Measurements from ENCODE around the gene MGAM2.

The MGAM2 gene

DNA sequence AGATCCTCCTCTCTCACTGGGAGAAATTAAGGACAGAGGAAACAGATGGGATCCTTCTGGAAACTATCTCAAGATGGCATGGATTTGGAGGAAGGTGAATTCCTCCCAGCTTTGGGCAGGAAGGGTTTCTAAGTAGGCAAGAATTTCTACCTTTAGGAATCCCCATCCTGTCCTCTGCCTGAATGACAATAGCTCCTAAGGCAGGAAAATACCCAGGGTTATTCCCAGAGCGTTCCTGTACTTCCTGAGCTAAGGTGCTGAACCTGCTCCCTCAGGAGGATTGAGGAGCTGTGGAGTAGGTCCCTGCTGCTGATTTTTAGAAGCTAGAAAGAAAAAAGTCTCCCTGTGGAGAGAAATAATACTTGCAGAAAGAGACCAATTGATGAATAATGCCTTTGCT, 568 bp downstream of the MGAM2 start:
- DNase-seq (ENCODE audit: low read depth, low spot score): no peak
- no peak overlapping the region for H3K27ac ChIP-seq

GRCh38 chr7:142114207-142114606, 2.7 kb downstream of the MGAM2 start:
- no peak for DNase-seq (ENCODE audit: low read depth, low spot score)
- no peak overlapping the region for H3K27ac ChIP-seq

DNA sequence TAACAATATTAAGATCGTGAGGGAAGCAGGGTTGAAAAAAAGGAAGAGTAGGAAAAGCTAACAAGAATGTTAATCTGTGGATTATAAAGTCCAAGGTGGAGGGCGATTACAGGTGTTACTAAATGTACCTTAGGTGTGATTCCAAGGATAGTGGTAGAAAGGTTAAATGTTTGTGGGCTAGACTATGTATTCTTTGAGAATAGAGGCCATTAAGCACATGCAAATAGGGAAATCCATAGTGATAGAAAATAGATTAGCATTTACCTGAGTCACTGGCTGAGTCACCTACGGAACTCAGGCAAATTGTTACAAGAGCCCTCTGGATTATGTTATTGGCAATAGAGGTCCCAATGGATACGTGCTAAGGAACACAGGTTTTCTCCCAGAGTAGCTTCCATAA, 9.0 kb downstream of the MGAM2 start:
- DNase-seq (ENCODE audit: low read depth, low spot score): no peak
- no peak overlapping the region for H3K27ac ChIP-seq

GRCh38 chr7:142123184-142123583, 11.7 kb downstream of the MGAM2 start:
- DNase-seq (ENCODE audit: low read depth, low spot score): no peak

GRCh38 chr7:142125256-142125955, 13.9 kb downstream of the MGAM2 start:
- no peak overlapping the region for H3K27ac ChIP-seq
- DNase-seq (ENCODE audit: low read depth, low spot score): no peak

More at GRCh38 chr7:142123184-142123583, 11.7 kb downstream of the MGAM2 start:
- H3K27ac ChIP-seq: no peak overlapping the region

- no peak for DNase-seq (ENCODE audit: low read depth, low spot score)
Observed at GRCh38 chr7:142130267-142130666, 18.7 kb downstream of the MGAM2 start.

GRCh38 chr7:142131439-142132185, 20.1 kb downstream of the MGAM2 start:
- H3K27ac ChIP-seq: no peak overlapping the region
- no peak for DNase-seq (ENCODE audit: low read depth, low spot score)

More at GRCh38 chr7:142130267-142130666, 18.7 kb downstream of the MGAM2 start:
- H3K27ac ChIP-seq: no peak overlapping the region

- no peak overlapping the region for H3K27ac ChIP-seq
- DNase-seq (ENCODE audit: low read depth, low spot score): no peak
Observed at GRCh38 chr7:142133731-142134148, 22.2 kb downstream of the MGAM2 start.

DNA sequence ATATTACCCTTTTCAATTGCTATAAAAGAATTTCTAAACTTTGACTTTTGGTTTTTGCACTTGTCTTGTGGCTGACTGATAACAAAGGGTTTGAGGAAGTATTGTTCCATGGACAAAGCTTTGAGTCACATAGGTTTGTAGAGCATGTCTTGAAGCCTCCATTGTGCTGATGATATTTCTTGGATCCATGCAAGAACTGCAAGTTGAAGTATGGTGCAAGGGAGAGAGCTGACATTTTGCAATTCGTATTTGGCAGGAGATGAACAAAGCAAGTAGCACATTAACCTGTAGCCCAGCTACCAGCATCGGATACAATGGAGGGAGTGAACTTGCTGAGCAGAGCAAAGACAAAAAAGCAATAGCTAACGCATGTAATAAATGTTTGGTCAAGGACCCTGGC, 23.4 kb downstream of the MGAM2 start:
- no peak overlapping the region for H3K27ac ChIP-seq
- DNase-seq (ENCODE audit: low read depth, low spot score): no peak

- DNase-seq (ENCODE audit: low read depth, low spot score): no peak
- no peak overlapping the region for H3K27ac ChIP-seq
Observed at GRCh38 chr7:142138996-142139395, 27.5 kb downstream of the MGAM2 start.

DNA sequence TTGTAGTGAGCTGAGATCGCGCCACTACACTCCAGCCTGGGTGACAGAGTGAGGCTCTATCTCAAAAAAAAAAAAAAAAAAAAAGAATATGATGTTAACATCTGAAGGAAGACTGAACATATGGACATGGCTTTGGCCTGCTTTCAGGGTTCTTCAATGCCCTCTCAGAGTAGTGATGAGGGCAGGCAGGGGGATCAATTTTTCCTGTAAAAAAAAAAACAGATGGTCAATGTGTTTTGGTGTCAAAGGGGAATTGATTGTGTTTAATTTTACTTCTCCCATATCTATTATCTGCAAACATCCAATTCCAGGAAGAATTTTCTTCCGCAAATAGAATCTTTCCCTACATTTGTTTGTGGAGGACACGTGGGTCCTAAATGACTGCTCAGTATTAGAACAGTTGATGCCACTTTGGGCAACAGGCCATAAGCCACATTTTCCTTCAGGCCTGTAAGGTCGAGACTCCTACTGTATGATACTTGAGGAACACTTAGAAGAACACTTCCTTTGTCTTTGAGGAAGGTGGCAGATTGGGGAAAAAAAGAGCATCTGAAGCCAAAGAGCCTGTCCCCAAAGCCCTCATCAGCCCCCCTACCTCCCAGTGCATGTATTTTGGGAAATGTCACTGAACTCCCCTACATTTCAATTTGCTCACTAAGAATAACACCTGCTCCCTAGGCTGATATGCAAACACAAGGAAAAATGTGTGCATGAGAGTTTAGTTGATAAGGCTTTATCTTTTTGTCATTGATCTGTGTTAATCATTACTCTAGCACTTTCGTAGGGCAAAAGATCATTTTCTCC, 28.3 kb downstream of the MGAM2 start:
- H3K27ac ChIP-seq: no peak overlapping the region
- no peak for DNase-seq (ENCODE audit: low read depth, low spot score)

DNA sequence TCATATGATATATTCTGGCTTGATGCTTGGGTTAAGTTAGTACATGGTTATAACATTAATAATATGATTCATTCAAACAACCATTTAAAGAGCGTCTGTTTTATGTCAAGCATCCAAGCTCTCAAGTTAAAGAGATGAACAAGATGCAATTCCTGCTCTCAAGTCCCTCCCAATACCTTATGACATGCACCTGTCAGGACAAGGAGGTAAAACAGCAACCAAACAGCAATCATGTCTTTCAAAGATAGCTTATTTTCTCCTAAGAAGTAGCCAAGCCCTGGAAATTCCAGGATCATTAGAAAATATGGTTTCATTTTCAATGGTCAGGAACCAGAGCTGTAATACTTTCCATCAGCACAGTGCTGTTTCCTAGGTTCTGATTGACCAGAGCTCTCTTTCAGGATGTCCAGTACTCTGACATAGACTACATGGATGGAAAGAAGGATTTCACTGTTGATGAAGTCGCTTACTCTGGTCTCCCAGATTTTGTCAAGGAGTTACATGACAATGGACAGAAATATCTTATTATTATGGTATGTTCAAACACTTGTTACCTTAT, 29.0 kb downstream of the MGAM2 start:
- no peak overlapping the region for H3K27ac ChIP-seq
- DNase-seq (ENCODE audit: low read depth, low spot score): no peak

- no peak for DNase-seq (ENCODE audit: low read depth, low spot score)
- H3K27ac ChIP-seq: no peak overlapping the region
Observed at GRCh38 chr7:142142702-142143101, 31.2 kb downstream of the MGAM2 start.

DNA sequence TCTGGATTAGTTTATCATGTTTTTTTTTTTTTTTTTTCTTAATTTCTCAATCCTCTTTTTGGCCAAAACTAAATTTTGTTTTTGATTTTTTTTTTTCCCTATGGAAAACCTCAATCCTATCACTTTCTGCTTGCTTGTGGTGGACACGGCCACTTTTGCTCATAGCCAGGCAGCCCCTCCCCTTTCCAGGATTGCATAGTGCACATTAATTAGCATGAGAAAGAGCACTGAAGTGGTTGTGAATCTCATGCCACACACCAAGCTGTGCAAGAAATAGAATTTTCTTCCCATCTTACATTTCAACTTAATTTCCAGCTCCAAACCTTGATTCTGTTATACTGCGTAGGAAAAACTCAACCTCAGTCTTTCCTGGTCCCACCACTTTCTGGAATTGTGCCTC, 34.6 kb downstream of the MGAM2 start:
- H3K27ac ChIP-seq: no peak overlapping the region
- no peak for DNase-seq (ENCODE audit: low read depth, low spot score)

GRCh38 chr7:142150356-142150755, 38.8 kb downstream of the MGAM2 start:
- H3K27ac ChIP-seq: no peak overlapping the region
- DNase-seq (ENCODE audit: low read depth, low spot score): no peak

- DNase-seq (ENCODE audit: low read depth, low spot score): no peak
- no peak overlapping the region for H3K27ac ChIP-seq
Observed at GRCh38 chr7:142150869-142151268, 39.4 kb downstream of the MGAM2 start.

DNA sequence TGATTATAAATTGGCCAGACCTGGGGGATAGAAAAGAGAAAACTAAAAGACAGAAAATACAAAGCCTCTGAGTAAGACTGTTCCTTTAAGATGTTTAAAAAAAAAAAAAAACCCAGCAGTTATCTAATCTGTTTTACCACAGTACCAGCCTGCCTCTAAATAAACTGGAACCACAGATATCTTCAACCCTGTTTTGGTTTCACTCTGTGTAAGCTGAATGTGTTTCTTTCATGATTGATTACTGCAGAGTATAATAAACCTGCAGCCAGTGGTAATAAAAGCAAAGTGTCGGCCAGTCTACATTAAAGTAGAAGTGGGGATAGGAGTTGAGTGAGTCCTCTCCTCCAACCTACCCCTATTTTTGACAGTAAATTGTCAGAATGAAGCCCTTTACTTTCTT, 40.6 kb downstream of the MGAM2 start:
- H3K27ac ChIP-seq: no peak overlapping the region
- no peak for DNase-seq (ENCODE audit: low read depth, low spot score)

DNA sequence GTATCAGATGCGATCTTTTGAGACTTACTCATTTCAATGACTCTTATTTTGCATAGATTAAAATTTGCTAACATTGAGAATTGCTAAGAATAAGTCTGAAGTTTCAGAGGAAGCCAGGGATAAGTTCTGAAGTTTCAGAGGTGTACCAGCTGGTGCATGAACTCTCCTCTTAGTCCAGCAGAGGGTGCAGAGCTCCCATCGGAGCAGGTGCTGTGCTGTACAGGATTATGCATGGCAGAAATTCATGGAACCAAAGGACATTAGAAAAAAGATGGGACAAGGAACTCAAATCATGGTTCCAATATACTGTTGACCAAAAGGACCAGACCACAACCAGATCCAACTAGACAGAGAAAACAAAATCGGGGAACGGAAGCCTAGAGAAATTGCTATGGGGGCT, 41.9 kb downstream of the MGAM2 start:
- no peak for DNase-seq (ENCODE audit: low read depth, low spot score)
- H3K27ac ChIP-seq: no peak overlapping the region

- peak; percentile 54 for DNase-seq (ENCODE audit: low read depth, low spot score)
- H3K27ac ChIP-seq: no peak overlapping the region
Observed at GRCh38 chr7:142158736-142159496, 47.4 kb downstream of the MGAM2 start.

- DNase-seq (ENCODE audit: low read depth, low spot score): no peak
- H3K27ac ChIP-seq: no peak overlapping the region
Observed at GRCh38 chr7:142161921-142162320, 50.4 kb downstream of the MGAM2 start.

All from epithelial cell of prostate (primary cell).